Hematopoietic multipotent progenitor cell treated with erythropoietin and hydrocortisone succinate and interleukin-3 and kit ligand, for 4 days (in vitro differentiated cells): ENCODE measurements around the gene CARMIL1.
"Not testable (repeated sequence)": the region's sequence is repeated elsewhere in the genome, so short reads cannot be mapped to it uniquely, and the experiment has no call there.

Experiments used
- DNase-seq: peaks from one replicate; pipeline ENCODE4 v3.0.0-alpha.2; 2015

CARMIL1 gene

GRCh38 chr6:25414755-25415154 is 135.6 kb downstream of the CARMIL1 start:
- no peak for DNase-seq

- no peak for DNase-seq
These were observed 136.1 kb downstream of the CARMIL1 start for GRCh38 chr6:25415274-25415673.

GRCh38 chr6:25415701-25416100 is 136.5 kb downstream of the CARMIL1 start:
- no peak for DNase-seq

GRCh38 chr6:25417046-25417605 is 138.0 kb downstream of the CARMIL1 start:
- no peak for DNase-seq

GRCh38 chr6:25418454-25419052 is 139.4 kb downstream of the CARMIL1 start:
- DNase-seq: peak; percentile 37

- DNase-seq: no peak
These were observed 140.7 kb downstream of the CARMIL1 start for GRCh38 chr6:25419879-25420278.

GRCh38 chr6:25423358-25423757 is 144.2 kb downstream of the CARMIL1 start:
- no peak for DNase-seq

- no peak for DNase-seq
These were observed 145.1 kb downstream of the CARMIL1 start for GRCh38 chr6:25424303-25424702.

GRCh38 chr6:25427549-25427948 is 148.4 kb downstream of the CARMIL1 start:
- DNase-seq: no peak

GRCh38 chr6:25428758-25429317 is 149.7 kb downstream of the CARMIL1 start:
- DNase-seq: no peak

- DNase-seq: no peak
These were observed 152.3 kb downstream of the CARMIL1 start for GRCh38 chr6:25431306-25431974.

GRCh38 chr6:25431975-25432307 is 152.8 kb downstream of the CARMIL1 start:
- DNase-seq: peak; percentile 37

- no peak for DNase-seq
These were observed 155.7 kb downstream of the CARMIL1 start for GRCh38 chr6:25434921-25435320.

- DNase-seq: no peak
These were observed 156.3 kb downstream of the CARMIL1 start for GRCh38 chr6:25435416-25435985.

GRCh38 chr6:25436760-25437159 is 157.6 kb downstream of the CARMIL1 start:
- no peak for DNase-seq

GRCh38 chr6:25439368-25439767 is 160.2 kb downstream of the CARMIL1 start:
- DNase-seq: no peak

- peak; percentile 23 for DNase-seq
These were observed 162.6 kb downstream of the CARMIL1 start for GRCh38 chr6:25441663-25442270.

GRCh38 chr6:25442898-25443297 is 163.7 kb downstream of the CARMIL1 start:
- peak; percentile 42 for DNase-seq

GRCh38 chr6:25444521-25444920 is 165.3 kb downstream of the CARMIL1 start:
- not testable (repeated sequence) for DNase-seq

GRCh38 chr6:25446830-25447569 is 167.8 kb downstream of the CARMIL1 start:
- DNase-seq: no peak

GRCh38 chr6:25447570-25447929 is 168.4 kb downstream of the CARMIL1 start:
- DNase-seq: no peak

GRCh38 chr6:25448965-25449538 is 169.9 kb downstream of the CARMIL1 start:
- no peak for DNase-seq
